Breast epithelium (tissue), 4 donors: ENCODE data around the gene SLC16A8. TPM values are rescaled to one million over a fixed set of nuclear protein-coding genes. Genes with fewer than 3 reads are reported as not detected.
"Not testable (repeated sequence)": the region's sequence is repeated elsewhere in the genome, so short reads cannot be mapped to it uniquely, and the experiment has no call there.

ENCODE experiments used
- DNase-seq, 2 donors: peaks; one replicate each; pipeline ENCODE4 v3.0.0-alpha.2; 2019; ENCODE audit warnings: low spot score in 2 of 2
- H3K27ac ChIP-seq, 2 donors: fragments of 200-600 bp; sonication (generic) in 1 of 2; one replicate each; pipeline ENCODE4 v1.5.1; 2016 to 2019; ENCODE audit warnings: mild to moderate bottlenecking in 1 of 2
- H3K27me3 ChIP-seq, 2 donors: fragments of 200-600 bp; sonication (generic) in 1 of 2; one replicate each; pipeline versions ENCODE4 v1.5.1 to v1.6.0; 2017 to 2019; ENCODE audit warnings: control low read depth in 1 of 2, mild to moderate bottlenecking in 1 of 2
- H3K36me3 ChIP-seq: fragments of 200-600 bp; one replicate; pipeline ENCODE4 v1.5.1; 2019
- H3K4me1 ChIP-seq, 2 donors: fragments of 200-600 bp; sonication (generic); one replicate each; pipeline ENCODE4 v1.5.1; 2016 to 2019; ENCODE audit warnings: control low read depth in 1 of 2
- H3K4me3 ChIP-seq, 3 donors: fragments of 200-600 bp; sonication (generic); 1 replicate in 2 of 3; 2 replicates in 1 of 3; pipeline ENCODE4 v1.5.1; 2016 to 2019; ENCODE audit warnings: mild to moderate bottlenecking in 3 of 3, moderate library complexity in 2 of 3
- H3K9me3 ChIP-seq, 2 donors: fragments of 200-600 bp; sonication (generic) in 1 of 2; one replicate each; pipeline ENCODE4 v1.5.1; 2016 to 2019; ENCODE audit warnings: control low read depth in 1 of 2
- POLR2A ChIP-seq: fragments of 450-650 bp; IDR thresholded peaks from one replicate; pipeline ENCODE4 v1.6.1; 2016; ENCODE audit warnings: antibody characterized with exemption, mild to moderate bottlenecking, moderate library complexity
- POLR2AphosphoS5 ChIP-seq, 3 donors: sonication (generic); formaldehyde crosslinking; IDR thresholded peaks; one replicate each; pipeline ENCODE4 v1.6.1; 2017; ENCODE audit warnings: antibody characterized with exemption in 3 of 3
- intact Hi-C: fragments of 100-400 bp; cut with DNase I; formaldehyde crosslinking; loops from one replicate; pipeline ENCODE4 v1.15.1; 2023; ENCODE audit warnings: low total_unique reads
- total RNA-seq, 3 donors: library from RNA; depleted of rRNA; stranded (reverse); fragments of >200 nt; gene quantifications; one replicate each; pipeline ENCODE4 v1.1.0, GENCODE V29; 2016
- TF ChIP-seq, protein P1 (sequence below), 3 donors: fragments of 450-650 bp; IDR thresholded peaks; one replicate each; pipeline ENCODE4 v1.5.1; 2016 to 2017; ENCODE audit warnings: antibody characterized with exemption in 3 of 3, mild to moderate bottlenecking in 3 of 3, moderate library complexity in 3 of 3

Gene SLC16A8
- total RNA-seq, 3 donors from 2014 or later, result 0.33 to 1.3 TPM; not detected in 1

DNA sequence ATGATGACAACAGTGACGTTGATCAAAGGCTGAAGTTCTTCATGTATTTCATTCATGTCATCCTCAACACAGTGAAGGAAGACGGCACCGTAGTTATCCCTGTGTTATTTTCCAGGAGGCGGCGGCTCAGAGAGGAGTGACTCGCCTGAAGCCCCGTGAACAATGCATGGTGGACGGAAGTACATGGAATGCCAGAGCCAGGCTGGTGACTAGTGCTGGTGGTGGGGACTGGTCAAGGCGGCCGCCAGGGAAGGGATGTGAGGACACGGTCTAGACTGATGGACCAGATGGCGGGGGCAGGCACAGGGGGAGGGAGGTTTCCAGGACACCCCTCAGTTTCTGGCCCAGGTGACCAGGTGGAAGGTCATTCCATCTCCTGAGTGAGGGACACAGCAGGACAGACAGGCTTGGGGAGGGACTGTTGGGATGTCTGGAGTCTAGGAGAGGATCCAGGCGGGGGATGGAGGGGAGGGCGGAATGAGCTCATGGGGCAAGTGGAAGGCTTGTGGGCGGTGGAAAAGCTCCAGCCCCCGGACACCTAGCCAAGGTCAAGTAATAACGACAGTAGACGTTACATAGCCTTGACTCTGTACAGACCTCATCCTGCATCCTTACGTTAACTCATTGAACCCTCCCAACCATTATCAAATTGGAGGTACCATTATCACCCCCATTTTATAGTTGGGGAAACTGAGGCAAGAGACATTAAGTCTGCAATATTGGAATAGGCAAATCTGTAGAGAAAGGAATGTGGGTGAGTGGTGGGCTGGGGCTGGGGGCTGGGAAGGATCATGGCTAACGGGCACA lies 42.8 kb downstream of the SLC16A8 start:
- TF ChIP-seq POLR2A, result no peak
- TF ChIP-seq POLR2AphosphoS5 (IDR thresholded peaks at IDR 0.05), result no peak
- TF ChIP-seq, protein P1, sequence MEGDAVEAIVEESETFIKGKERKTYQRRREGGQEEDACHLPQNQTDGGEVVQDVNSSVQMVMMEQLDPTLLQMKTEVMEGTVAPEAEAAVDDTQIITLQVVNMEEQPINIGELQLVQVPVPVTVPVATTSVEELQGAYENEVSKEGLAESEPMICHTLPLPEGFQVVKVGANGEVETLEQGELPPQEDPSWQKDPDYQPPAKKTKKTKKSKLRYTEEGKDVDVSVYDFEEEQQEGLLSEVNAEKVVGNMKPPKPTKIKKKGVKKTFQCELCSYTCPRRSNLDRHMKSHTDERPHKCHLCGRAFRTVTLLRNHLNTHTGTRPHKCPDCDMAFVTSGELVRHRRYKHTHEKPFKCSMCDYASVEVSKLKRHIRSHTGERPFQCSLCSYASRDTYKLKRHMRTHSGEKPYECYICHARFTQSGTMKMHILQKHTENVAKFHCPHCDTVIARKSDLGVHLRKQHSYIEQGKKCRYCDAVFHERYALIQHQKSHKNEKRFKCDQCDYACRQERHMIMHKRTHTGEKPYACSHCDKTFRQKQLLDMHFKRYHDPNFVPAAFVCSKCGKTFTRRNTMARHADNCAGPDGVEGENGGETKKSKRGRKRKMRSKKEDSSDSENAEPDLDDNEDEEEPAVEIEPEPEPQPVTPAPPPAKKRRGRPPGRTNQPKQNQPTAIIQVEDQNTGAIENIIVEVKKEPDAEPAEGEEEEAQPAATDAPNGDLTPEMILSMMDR (IDR thresholded peaks at IDR 0.05), result no peak
- Histone ChIP-seq H3K27me3 (no peaks in the 10 kb centered on the region), H3K27ac (peak overlapping the region; percentile 96 to 98), H3K36me3 (no peaks in the 10 kb centered on the region), H3K4me1 (peaks cover 9 to 15% of the 10 kb centered on the region in 2 donors), H3K9me3 (no peaks in the 10 kb centered on the region), H3K4me3 (no peak overlapping the region)
- intact Hi-C loops, result no loop called here
- DNase-seq, result no peak

DNA sequence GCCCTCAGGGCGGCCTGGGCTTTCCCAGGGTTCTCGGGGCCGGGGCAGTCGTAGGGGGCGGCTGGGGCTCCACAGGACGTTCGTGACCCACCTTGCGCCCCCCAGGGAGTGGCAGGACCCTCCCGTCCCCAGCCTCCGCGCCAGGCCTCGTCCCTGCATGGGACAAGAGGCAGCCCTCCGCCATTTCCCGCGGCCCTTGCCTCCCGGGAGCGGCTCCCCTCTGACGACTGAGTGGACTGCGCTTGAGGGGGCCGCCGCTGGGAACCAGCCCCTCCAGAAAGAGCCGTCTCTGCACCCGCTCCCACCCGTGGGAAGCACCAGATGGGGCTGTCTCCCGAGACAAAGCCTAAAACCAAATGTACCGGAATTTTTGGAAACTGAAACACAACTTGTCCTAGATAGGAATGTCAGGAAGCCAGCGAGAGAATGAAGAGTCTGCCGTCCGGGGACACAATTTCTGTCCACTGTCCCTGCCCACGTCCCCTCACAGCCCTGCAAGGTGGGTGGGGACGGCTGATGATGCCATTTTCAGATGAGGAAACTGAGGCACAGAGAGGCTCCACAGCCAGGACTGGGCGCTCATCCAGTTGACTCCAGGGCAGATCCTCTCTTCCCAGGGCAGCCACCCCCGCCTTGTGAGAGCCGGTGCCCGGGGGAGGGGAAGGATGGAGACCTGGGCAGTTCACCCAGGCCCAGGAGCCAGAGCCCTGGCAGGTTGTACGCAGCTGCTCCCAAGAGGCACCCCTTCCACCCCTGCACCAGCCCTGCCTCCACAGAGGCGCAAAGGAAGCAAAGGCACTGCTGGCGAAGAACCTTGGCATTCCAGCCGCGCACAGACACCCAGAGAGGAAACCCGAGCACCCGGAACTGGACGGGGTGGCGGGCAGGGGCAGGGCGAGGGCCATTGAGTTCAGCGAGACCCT lies 44.8 kb downstream of the SLC16A8 start:
- intact Hi-C loops, result loop anchor here (10.0 kb wide), 1 partner anchor 54 kb away; the partner anchor contains the start of gene SOX10
- peak overlapping the region in 2 of 3 donors; percentile 43 to 63 for H3K4me3 ChIP-seq
- H3K4me1 ChIP-seq, result peaks cover 14 to 27% of the 10 kb centered on the region in 2 donors

DNA sequence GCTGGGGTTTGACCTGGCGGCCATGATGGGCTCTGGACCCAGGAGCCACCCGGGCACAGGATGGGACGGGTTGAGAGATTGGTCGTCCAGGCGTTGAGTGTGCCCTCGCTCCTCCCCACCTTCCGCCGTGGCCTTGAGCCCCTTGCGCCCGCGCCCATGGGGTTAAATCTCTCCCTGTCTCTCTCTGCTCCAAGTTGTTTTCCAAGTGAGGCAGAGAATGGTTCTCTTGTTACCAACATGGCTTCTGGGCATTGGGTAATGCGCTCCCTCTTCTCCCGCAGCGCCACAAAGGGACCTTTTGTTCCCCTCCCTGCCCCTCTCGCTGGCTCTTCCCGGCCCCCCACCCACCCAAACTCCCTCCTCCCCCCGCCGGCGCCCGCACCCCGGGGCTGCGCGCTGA lies 45.6 kb downstream of the SLC16A8 start:
- DNase-seq, result peak in 1 of 2 donors; percentile 88
- H3K36me3 ChIP-seq, result no peaks in the 10 kb centered on the region
- intact Hi-C loops, result loop anchor here (10.0 kb wide), 1 partner anchor 54 kb away; the partner anchor contains the start of gene SOX10
- H3K4me1 ChIP-seq, result peaks cover 21 to 34% of the 10 kb centered on the region in 2 donors
- no peaks in the 10 kb centered on the region for H3K9me3 ChIP-seq
- H3K4me3 ChIP-seq, result peak overlapping the region in 2 of 3 donors; percentile 43 to 63
- TF ChIP-seq POLR2A, result no peak
- peak in 1 of 3 donors; percentile 22 for TF ChIP-seq POLR2AphosphoS5 (IDR thresholded peaks at IDR 0.05)
- no peaks in the 10 kb centered on the region for H3K27me3 ChIP-seq
- peak overlapping the region; percentile 96 to 98 for H3K27ac ChIP-seq

More for the DNA sequence above, 44.8 kb downstream of the SLC16A8 start:
- Histone ChIP-seq H3K9me3 (no peaks in the 10 kb centered on the region), H3K36me3 (no peaks in the 10 kb centered on the region), H3K27ac (peak overlapping the region; percentile 96 to 98), H3K27me3 (no peaks in the 10 kb centered on the region)
- TF ChIP-seq POLR2AphosphoS5 (IDR thresholded peaks at IDR 0.05) (peak in 2 of 3 donors; percentile 10 to 14), POLR2A (no peak)
- peak in 1 of 2 donors; percentile 80 for DNase-seq

DNA sequence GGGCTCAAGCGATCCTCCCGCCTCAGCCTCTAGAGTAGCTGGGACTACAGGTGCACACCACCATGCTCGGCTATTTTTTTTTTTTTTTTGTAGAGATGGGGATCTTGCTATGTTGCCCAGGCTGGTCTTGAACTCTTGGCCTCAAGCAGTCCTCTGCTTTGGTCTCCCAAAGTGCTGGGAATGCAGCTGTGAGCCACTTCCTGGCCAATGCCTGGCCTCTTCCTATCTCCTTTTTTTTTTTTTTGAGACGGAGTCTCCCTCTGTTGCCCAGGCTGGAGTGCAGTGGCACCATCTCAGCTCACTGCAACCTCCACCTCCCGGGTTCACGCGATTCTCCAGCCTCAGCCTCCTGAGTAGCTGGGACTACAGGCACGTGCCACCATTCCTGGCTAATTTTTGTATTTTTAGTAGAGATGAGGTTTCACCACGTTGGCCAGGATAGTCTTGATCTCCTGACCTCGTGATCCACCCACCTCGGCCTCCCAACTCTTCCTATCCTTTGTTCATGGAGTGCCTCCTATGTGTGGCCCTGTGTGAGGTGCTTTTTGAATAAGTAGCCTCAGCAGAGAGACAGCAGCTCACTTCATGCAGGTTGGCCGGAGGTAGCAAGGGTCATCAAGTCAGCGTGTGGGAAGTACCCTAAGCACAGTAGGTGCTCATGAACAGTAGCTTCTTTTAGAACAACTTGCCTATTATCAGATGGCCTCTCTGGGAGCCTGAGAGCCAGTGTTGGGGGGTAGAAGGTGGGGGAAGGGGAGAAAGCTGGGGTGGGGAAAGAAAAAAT lies 46.4 kb downstream of the SLC16A8 start:
- Histone ChIP-seq H3K4me1 (peaks cover 24 to 40% of the 10 kb centered on the region in 2 donors), H3K27ac (peak overlapping the region; percentile 96 to 98)
- H3K27me3 ChIP-seq, H3K36me3 ChIP-seq, H3K9me3 ChIP-seq, H3K4me3 ChIP-seq, DNase-seq: not testable (repeated sequence)
- intact Hi-C loops, result loop anchor here (10.0 kb wide), 1 partner anchor 53 kb away; the partner anchor contains the start of gene SOX10

DNA sequence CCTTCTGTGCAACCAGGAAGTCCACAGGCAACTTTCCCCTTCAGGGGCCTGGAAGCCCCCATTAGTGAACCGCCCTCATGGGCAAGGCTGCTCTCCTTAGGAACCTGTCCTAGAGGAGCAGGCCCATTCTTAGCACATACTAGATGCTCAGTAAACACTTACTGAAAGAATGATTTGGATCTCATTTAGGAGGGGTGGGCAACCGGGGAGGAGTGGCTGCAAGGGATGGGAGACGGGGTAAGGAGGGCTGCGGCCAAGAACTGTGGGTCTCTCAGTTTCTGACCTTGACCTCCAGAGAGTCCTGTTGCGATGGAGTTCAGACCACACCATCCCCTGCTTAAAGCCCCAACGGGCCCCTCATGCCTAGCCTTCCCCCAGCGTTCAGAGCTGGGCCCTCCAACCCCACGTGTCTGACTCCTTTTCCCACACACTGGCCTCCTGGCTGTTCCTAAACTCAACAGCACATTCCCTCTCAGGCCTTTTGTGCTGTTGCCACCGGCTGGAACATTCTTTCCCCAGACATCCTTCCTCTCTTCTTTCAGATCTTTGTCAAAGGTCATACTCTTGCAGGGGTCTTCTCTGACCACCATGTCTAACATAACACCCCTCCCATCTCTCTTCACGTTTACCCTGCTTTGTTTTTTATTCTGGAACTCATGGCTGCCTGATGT lies 47.5 kb downstream of the SLC16A8 start:
- peaks cover 24 to 39% of the 10 kb centered on the region in 2 donors for H3K4me1 ChIP-seq
- DNase-seq, result no peak
- no peaks in the 10 kb centered on the region for H3K27me3 ChIP-seq
- H3K9me3 ChIP-seq, result no peaks in the 10 kb centered on the region
- no peaks in the 10 kb centered on the region for H3K36me3 ChIP-seq
- TF ChIP-seq, protein P1 (IDR thresholded peaks at IDR 0.05), result no peak
- TF ChIP-seq POLR2A, result no peak
- peak overlapping the region; percentile 96 for H3K27ac ChIP-seq
- no peak overlapping the region for H3K4me3 ChIP-seq
- intact Hi-C loops, result loop anchor here (10.0 kb wide), 1 partner anchor 52 kb away; the partner anchor contains the start of gene SOX10
